Left ventricle myocardium inferior (tissue), 1 donor: ENCODE data around the gene MESP1. TPM values are rescaled to one million over a fixed set of nuclear protein-coding genes. Genes with fewer than 3 reads are reported as not detected.

Source experiments
- DNase-seq: peaks from one replicate; pipeline ENCODE4 v3.0.0-alpha.2; 2020
- H3K27ac ChIP-seq: fragments of 200-600 bp; replicated peaks from 2 replicates; pipeline ENCODE4 v1.8.0; 2021
- H3K27me3 ChIP-seq: fragments of 200-600 bp; 2 replicates; pipeline ENCODE4 v1.8.0; 2021; ENCODE audit warnings: low read depth
- H3K36me3 ChIP-seq: fragments of 200-600 bp; 2 replicates; pipeline ENCODE4 v1.8.0; 2021
- H3K4me1 ChIP-seq: fragments of 200-600 bp; 2 replicates; pipeline ENCODE4 v1.8.0; 2021
- H3K4me3 ChIP-seq: fragments of 200-600 bp; 2 replicates; pipeline ENCODE4 v1.8.0; 2021; ENCODE audit warnings: mild to moderate bottlenecking, moderate library complexity
- H3K9me3 ChIP-seq: fragments of 200-600 bp; replicated peaks from 2 replicates; pipeline ENCODE4 v1.8.0; 2021
- intact Hi-C: fragments of 100-400 bp; cut with micrococcal nuclease; formaldehyde crosslinking; loops from one replicate; pipeline ENCODE4 v1.11.0; 2022
- total RNA-seq: library from RNA; stranded (reverse); fragmentation: NEBNext Ultra II Directional; extraction: Animal tissue kit (Norgen Biotek cat#: 25700); gene quantifications from one replicate; pipeline ENCODE4 v1.2.1, GENCODE V29; 2021
- TF ChIP-seq, protein P1 (sequence below): fragments of 200-600 bp; IDR thresholded peaks from 2 replicates; pipeline ENCODE4 v1.8.0; 2021; ENCODE audit warnings: antibody characterized with exemption, mild to moderate bottlenecking, borderline replicate concordance
- donor health status: DM: no; HTN: yes; CAD: no; lungs with severe emphysema.

Gene MESP1
- total RNA-seq, 1 donor from 2014 or later = 8.4 TPM

DNA sequence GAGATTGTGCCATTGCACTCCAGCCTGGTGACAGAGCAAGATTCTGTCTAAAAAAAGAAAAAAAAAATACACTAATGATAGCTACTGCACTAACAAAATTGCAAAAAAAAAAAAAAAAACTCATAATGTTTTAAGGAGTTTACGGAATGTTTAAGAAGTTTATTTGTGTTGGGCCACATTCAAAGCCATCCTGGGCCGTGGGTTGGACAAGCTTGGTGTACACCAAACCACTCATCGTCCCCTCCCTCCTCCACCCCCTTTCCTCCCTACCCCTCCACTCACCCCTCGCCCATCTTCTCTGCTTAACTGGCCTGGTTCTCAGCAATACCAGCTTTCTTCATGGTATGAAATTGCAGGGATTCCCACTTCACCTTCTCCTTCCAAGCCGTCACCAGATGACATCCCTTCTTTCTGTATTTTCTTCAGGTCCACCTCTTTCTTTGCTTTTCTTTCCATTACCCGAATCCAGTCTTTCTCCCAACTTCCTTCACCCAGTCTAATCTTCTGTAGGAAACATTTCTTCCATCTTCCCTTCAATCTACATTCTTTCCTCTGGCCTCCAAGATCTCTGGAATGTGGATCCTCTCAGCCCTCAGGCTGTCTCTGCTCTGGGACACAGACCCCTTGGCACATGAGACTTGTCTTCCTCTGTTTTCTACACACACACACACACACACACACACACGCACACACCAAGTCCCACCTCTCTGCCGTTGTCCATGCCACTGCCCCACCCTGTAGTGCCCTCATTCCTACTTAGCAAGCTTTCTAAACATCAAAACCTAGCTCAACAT is 3.5 kb upstream of the MESP1 start:
- intact Hi-C loops = no loop called here

DNA sequence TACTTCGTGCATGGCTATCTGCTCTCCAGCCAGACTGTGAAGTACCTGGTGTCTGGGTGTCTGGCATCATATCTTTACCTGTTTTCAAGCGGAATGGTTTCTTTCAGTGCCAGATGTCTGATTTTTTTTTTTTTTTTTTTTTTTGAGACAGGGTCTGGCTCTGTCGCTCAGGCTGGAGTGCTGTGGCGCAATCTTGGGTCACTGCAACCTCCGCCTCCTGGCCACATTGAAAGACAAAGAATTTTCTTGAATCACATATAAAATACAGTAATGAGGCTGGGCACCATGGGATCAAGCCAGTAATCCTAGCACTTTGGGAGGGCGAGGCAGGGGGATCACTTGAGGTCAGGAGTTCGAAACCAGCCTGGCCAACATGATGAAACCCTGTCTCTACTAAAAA is 2.8 kb upstream of the MESP1 start:
- peaks cover 16% of the 10 kb centered on the region for H3K27me3 ChIP-seq
- H3K36me3 ChIP-seq = no peaks in the 10 kb centered on the region
- no peaks in the 10 kb centered on the region for H3K9me3 ChIP-seq
- H3K4me1 ChIP-seq = peaks cover 18% of the 10 kb centered on the region
- no peak overlapping the region for H3K4me3 ChIP-seq
- no peak overlapping the region for H3K27ac ChIP-seq
- intact Hi-C loops = no loop called here
- DNase-seq = no peak
- TF ChIP-seq, protein P1, sequence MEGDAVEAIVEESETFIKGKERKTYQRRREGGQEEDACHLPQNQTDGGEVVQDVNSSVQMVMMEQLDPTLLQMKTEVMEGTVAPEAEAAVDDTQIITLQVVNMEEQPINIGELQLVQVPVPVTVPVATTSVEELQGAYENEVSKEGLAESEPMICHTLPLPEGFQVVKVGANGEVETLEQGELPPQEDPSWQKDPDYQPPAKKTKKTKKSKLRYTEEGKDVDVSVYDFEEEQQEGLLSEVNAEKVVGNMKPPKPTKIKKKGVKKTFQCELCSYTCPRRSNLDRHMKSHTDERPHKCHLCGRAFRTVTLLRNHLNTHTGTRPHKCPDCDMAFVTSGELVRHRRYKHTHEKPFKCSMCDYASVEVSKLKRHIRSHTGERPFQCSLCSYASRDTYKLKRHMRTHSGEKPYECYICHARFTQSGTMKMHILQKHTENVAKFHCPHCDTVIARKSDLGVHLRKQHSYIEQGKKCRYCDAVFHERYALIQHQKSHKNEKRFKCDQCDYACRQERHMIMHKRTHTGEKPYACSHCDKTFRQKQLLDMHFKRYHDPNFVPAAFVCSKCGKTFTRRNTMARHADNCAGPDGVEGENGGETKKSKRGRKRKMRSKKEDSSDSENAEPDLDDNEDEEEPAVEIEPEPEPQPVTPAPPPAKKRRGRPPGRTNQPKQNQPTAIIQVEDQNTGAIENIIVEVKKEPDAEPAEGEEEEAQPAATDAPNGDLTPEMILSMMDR = no peak

More for the DNA sequence above, 3.5 kb upstream of the MESP1 start:
- Histone ChIP-seq H3K9me3 (no peaks in the 10 kb centered on the region), H3K36me3 (no peaks in the 10 kb centered on the region), H3K27ac (no peak overlapping the region), H3K4me1 (peaks cover 18% of the 10 kb centered on the region), H3K27me3 (peaks cover 10% of the 10 kb centered on the region), H3K4me3 (no peak overlapping the region)
- TF ChIP-seq, protein P1 = no peak
- DNase-seq = no peak

DNA sequence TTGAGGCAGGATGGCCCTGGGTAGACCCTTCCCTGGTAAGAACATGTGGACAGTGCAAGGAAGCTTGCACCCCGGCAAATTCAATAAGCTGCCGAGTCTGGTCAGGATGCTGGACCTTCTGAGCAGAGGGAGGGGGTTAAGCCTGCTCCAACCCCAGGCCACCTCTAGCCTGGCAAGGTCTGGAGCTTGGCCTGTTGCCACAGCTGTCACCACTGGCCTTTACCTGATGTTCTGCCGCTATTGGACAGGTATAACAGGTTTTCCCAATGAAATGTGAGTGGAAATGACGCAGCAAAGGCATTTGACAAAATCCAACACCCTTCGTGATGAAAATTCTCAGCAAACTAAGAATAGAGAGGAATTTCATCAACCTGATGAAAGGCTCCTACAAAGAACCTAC is 699 bp upstream of the MESP1 start:
- intact Hi-C loops = no loop called here
- no peaks in the 10 kb centered on the region for H3K9me3 ChIP-seq
- DNase-seq = no peak
- H3K4me1 ChIP-seq = peaks cover 18% of the 10 kb centered on the region
- no peaks in the 10 kb centered on the region for H3K36me3 ChIP-seq
- no peak overlapping the region for H3K27ac ChIP-seq
- peaks cover 33% of the 10 kb centered on the region for H3K27me3 ChIP-seq
- H3K4me3 ChIP-seq = no peak overlapping the region
- TF ChIP-seq, protein P1 = no peak

DNA sequence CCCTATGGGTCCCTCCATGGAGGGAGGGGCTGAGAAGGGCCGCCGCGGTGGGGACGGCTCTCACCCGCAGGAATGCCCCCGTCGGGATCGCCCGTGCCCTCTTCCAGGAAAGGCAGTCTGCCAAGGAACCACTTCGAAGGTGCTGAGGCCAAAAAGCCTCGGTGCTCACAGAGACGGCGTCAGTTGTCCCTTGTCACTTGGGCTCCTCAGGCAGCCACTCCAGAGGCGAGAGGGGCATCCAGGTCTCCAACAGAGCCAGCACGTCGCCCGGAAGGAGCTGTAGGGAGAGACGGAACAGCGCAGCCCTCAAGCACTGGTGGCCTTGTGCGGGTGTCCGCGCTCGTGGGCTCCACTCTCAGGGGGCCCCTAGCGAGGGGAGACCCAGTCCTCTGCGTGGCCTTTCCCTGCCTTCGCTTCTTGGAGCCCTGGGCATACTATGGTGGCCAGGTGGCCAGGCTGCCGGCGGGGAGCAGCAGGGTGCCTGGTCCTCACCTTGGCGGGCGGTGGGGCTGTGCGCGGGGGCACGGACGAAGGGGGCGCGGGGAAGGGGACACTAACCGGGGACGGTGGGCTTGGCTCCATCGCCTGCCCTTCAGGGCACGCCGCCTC is 994 bp downstream of the MESP1 start:
- Histone ChIP-seq H3K9me3 (no peaks in the 10 kb centered on the region), H3K36me3 (no peaks in the 10 kb centered on the region), H3K27me3 (peaks cover 47% of the 10 kb centered on the region), H3K27ac (peak overlapping the region; percentile 56), H3K4me1 (peaks cover 18% of the 10 kb centered on the region), H3K4me3 (peak overlapping the region; percentile 79)
- TF ChIP-seq, protein P1 = no peak
- intact Hi-C loops = no loop called here
- no peak for DNase-seq

DNA sequence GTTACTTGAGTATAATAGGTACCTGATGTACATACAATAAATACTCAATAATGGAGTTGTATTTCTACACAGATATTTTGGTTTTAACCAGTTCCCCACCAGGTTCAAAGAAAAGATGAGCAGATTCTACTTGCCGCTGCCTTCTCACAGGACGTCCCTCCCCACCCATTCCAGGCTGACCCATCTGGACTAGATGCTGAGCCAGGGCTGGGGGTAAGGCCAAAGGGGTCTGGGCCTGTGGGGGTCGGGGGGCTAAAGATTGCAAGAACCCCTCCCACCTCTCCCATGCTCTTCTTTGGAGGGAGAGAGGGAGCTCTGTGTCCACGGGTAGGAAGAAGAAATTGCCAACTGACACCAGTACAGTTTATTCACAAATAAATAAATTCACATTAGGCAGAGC is 1.5 kb downstream of the MESP1 start:
- Histone ChIP-seq H3K27me3 (peaks cover 53% of the 10 kb centered on the region), H3K4me3 (peak overlapping the region; percentile 79), H3K27ac (no peak overlapping the region), H3K4me1 (peaks cover 18% of the 10 kb centered on the region), H3K36me3 (no peaks in the 10 kb centered on the region), H3K9me3 (no peaks in the 10 kb centered on the region)
- intact Hi-C loops = no loop called here
- no peak for DNase-seq
- TF ChIP-seq, protein P1 = no peak
